Tibial nerve (tissue), 4 donors: ENCODE measurements around the gene CNTNAP5. TPM values are rescaled to one million over a fixed set of nuclear protein-coding genes. Genes with fewer than 3 reads are reported as not detected.

Experiments
- DNase-seq, 2 donors: peaks; one replicate each; pipeline ENCODE4 v3.0.0-alpha.2; 2019; ENCODE audit warnings: low spot score in 2 of 2
- H3K27ac ChIP-seq, 4 donors: fragments of 200-600 bp; sonication (generic) in 3 of 4; one replicate each; pipeline ENCODE4 v1.5.1; 2017 to 2019; ENCODE audit warnings: mild to moderate bottlenecking in 1 of 4
- H3K27me3 ChIP-seq, 2 donors: fragments of 200-600 bp; sonication (generic) in 1 of 2; one replicate each; pipeline versions ENCODE4 v1.5.1 to v1.6.0; 2017 to 2019
- H3K36me3 ChIP-seq, 3 donors: fragments of 200-600 bp; sonication (generic); one replicate each; pipeline ENCODE4 v1.5.1; 2018 to 2019
- H3K4me1 ChIP-seq, 4 donors: fragments of 200-600 bp; sonication (generic) in 3 of 4; one replicate each; pipeline ENCODE4 v1.5.1; 2017 to 2019
- H3K4me3 ChIP-seq, 4 donors: fragments of 200-600 bp; sonication (generic) in 3 of 4; one replicate each; pipeline ENCODE4 v1.5.1; 2017 to 2019; ENCODE audit warnings: mild to moderate bottlenecking in 1 of 4, moderate library complexity in 1 of 4
- H3K9me3 ChIP-seq, 4 donors: fragments of 200-600 bp; sonication (generic) in 3 of 4; one replicate each; pipeline ENCODE4 v1.5.1; 2017 to 2019
- EP300 ChIP-seq, 2 donors: sonication (generic); formaldehyde crosslinking; IDR thresholded peaks; one replicate each; pipeline ENCODE4 v1.6.1; 2017; ENCODE audit warnings: antibody characterized with exemption in 2 of 2, mild to moderate bottlenecking in 1 of 2
- POLR2A ChIP-seq, 2 donors: fragments of 450-650 bp; IDR thresholded peaks; one replicate each; pipeline ENCODE4 v1.6.1; 2017; ENCODE audit warnings: antibody characterized with exemption in 2 of 2, mild to moderate bottlenecking in 2 of 2, moderate library complexity in 2 of 2
- WGBS, 2 donors: methylation state at CpG; one replicate each; pipeline ENCODE4 v1.1.5; 2018; 5-methylcytosine and 5-hydroxymethylcytosine counted together
- total RNA-seq, 4 donors: library from RNA; depleted of rRNA; stranded (reverse); fragments of >200 nt; gene quantifications; one replicate each; pipeline ENCODE4 v1.1.0, GENCODE V29; 2016
- TF ChIP-seq, protein P1 (sequence below), 5 experiments: fragments of 200-600 bp in 3 of 5; fragments of 450-650 bp in 2 of 5; sonication (generic) in 3 of 5; IDR thresholded peaks; one replicate each; pipeline ENCODE4 v1.5.1; 2016 to 2019; ENCODE audit warnings: antibody characterized with exemption in 5 of 5, mild to moderate bottlenecking in 3 of 5, moderate library complexity in 2 of 5

Gene CNTNAP5
- total RNA-seq, 4 donors from 2014 or later: under 0.01 to 0.22 TPM; not detected in 2

DNA sequence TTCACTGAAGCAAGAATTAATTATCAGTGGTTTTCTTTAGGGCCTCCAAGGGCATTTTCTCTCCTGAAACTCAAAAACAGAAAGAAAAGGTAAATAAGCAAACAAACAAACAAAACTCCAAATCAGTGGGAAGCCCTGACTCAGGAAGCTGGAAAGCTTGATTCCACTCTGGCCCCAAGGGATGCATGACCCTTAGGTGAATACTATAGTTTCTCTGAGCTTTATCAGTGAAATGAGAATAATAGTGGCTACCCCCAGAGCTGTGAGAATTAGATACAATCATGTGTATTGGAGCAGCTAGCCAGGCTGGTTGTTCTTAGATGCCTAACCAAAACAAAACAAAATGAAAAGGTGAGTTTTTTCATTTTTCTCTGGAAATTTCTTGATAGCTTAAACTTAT lies 585.1 kb downstream of the CNTNAP5 start:
- no peak for DNase-seq
- no peak for TF ChIP-seq POLR2A (IDR thresholded peaks at IDR 0.05)
- TF ChIP-seq EP300 (IDR thresholded peaks at IDR 0.05): no peak
- TF ChIP-seq, protein P1, sequence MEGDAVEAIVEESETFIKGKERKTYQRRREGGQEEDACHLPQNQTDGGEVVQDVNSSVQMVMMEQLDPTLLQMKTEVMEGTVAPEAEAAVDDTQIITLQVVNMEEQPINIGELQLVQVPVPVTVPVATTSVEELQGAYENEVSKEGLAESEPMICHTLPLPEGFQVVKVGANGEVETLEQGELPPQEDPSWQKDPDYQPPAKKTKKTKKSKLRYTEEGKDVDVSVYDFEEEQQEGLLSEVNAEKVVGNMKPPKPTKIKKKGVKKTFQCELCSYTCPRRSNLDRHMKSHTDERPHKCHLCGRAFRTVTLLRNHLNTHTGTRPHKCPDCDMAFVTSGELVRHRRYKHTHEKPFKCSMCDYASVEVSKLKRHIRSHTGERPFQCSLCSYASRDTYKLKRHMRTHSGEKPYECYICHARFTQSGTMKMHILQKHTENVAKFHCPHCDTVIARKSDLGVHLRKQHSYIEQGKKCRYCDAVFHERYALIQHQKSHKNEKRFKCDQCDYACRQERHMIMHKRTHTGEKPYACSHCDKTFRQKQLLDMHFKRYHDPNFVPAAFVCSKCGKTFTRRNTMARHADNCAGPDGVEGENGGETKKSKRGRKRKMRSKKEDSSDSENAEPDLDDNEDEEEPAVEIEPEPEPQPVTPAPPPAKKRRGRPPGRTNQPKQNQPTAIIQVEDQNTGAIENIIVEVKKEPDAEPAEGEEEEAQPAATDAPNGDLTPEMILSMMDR (IDR thresholded peaks at IDR 0.05): no peak
- H3K4me3 ChIP-seq: no peak overlapping the region
- H3K27me3 ChIP-seq: no peaks in the 10 kb centered on the region
- H3K4me1 ChIP-seq: no peaks in the 10 kb centered on the region
- no peaks in the 10 kb centered on the region for H3K36me3 ChIP-seq
- H3K9me3 ChIP-seq: no peaks in the 10 kb centered on the region
- H3K27ac ChIP-seq: no peak overlapping the region

DNA sequence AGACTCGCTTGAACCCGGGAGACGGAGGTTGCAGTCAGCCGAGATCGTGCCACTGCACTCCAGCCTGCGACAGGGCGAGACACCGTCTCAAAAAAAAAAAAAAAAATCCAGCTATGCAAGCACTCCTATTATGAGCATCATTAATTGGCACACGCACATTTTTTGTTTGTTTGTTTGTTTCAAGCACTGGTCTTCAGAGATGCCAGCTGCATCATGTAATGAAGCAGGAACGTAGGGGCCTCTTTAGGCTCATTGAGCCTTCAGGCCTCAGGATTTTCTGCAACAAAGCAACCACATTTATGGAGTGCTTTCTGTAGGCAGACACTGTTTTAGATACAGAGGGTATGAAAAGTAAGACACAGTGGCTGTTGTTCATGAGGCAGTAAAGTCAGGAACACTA lies 585.8 kb downstream of the CNTNAP5 start:
- Histone ChIP-seq H3K36me3 (no peaks in the 10 kb centered on the region), H3K4me3 (no peak overlapping the region), H3K9me3 (no peaks in the 10 kb centered on the region), H3K27me3 (no peaks in the 10 kb centered on the region), H3K4me1 (no peaks in the 10 kb centered on the region), H3K27ac (no peak overlapping the region)
- TF ChIP-seq EP300 (IDR thresholded peaks at IDR 0.05) (no peak), POLR2A (IDR thresholded peaks at IDR 0.05) (no peak)
- TF ChIP-seq, protein P1 (IDR thresholded peaks at IDR 0.05): no peak
- WGBS, 2 donors: 78 to 90% methylated on average over 10 of the region's 10 CpGs
- no peak for DNase-seq

- no peaks in the 10 kb centered on the region for H3K9me3 ChIP-seq
- no peak overlapping the region for H3K4me3 ChIP-seq
- H3K27me3 ChIP-seq: no peaks in the 10 kb centered on the region
- TF ChIP-seq, protein P1 (IDR thresholded peaks at IDR 0.05): no peak
- TF ChIP-seq POLR2A (IDR thresholded peaks at IDR 0.05) (no peak), EP300 (IDR thresholded peaks at IDR 0.05) (no peak)
- no peak for DNase-seq
- H3K4me1 ChIP-seq: no peaks in the 10 kb centered on the region
- H3K36me3 ChIP-seq: no peaks in the 10 kb centered on the region
- no peak overlapping the region for H3K27ac ChIP-seq
Measured at GRCh38 chr2:124623560-124623959, 598.5 kb downstream of the CNTNAP5 start.

- no peaks in the 10 kb centered on the region for H3K9me3 ChIP-seq
- 77 to 81% methylated on average over 5 of the region's 5 CpGs for WGBS, 2 donors
- no peaks in the 10 kb centered on the region for H3K36me3 ChIP-seq
- TF ChIP-seq POLR2A (IDR thresholded peaks at IDR 0.05): no peak
- TF ChIP-seq EP300 (IDR thresholded peaks at IDR 0.05): no peak
- TF ChIP-seq, protein P1 (IDR thresholded peaks at IDR 0.05): no peak
- H3K27me3 ChIP-seq: no peaks in the 10 kb centered on the region
- H3K4me1 ChIP-seq: no peaks in the 10 kb centered on the region
- DNase-seq: no peak
- no peak overlapping the region for H3K4me3 ChIP-seq
- no peak overlapping the region for H3K27ac ChIP-seq
Measured at GRCh38 chr2:124625561-124625960, 600.5 kb downstream of the CNTNAP5 start.

DNA sequence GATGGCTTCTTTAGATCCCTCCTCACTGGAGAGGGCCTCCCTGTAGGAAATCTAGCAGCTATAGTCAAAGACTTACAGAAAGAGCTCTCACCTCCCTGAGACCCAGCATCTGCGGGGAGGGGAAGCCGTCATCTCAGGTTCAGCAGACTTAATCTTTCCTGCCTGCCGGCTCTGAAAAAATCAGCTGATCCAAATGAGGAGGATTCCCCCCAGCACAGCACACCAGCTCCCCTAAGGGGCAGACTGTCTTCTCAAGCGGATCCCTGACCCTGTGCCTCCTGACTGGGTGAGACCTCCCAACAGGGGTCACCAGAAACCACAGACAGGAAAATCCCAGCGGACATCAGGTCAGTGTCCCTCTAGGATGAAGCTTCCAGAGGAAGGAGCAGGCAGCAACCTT lies 601.9 kb downstream of the CNTNAP5 start:
- 80 to 93% methylated on average over 4 to 5 of the region's 5 CpGs for whole genome bisulfite sequencing, 2 donors
- no peak for TF ChIP-seq EP300 (IDR thresholded peaks at IDR 0.05)
- TF ChIP-seq POLR2A (IDR thresholded peaks at IDR 0.05): no peak
- TF ChIP-seq, protein P1 (IDR thresholded peaks at IDR 0.05): no peak

More for the DNA sequence above, 601.9 kb downstream of the CNTNAP5 start:
- H3K27ac ChIP-seq: no peak overlapping the region
- no peak overlapping the region for H3K4me3 ChIP-seq
- H3K9me3 ChIP-seq: no peaks in the 10 kb centered on the region
- no peaks in the 10 kb centered on the region for H3K27me3 ChIP-seq
- H3K4me1 ChIP-seq: no peaks in the 10 kb centered on the region
- DNase-seq: no peak
- H3K36me3 ChIP-seq: no peaks in the 10 kb centered on the region
